NCI-H748 (cell line): ENCODE measurements around the gene PHYHIPL.

Experiments
- DNase-seq: peaks from one replicate; lab custom pipeline; 2025; ENCODE audit not compliant: unreplicated experiment; lab: John Stamatoyannopoulos, UW

PHYHIPL gene

DNA sequence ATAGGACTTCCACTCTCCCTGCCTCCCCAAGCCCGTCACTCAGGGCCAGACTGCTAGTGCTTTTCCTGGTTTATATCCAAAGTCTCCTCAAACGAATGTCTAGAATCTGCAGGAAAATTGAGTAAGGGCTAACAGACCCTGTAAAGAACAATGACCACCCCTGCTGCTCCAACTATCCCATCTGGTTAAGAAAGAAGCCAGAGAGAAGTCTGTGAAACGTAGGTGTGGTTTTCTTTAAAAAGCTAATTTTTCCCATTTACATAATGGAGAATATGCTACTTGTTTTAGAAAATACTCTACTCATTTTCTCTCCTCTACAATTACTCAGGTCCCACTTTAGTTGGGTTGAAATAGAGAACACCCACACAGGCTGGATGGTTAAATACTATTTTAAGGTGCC, 113.4 kb downstream of the PHYHIPL start:
- DNase-seq, result no peak

DNA sequence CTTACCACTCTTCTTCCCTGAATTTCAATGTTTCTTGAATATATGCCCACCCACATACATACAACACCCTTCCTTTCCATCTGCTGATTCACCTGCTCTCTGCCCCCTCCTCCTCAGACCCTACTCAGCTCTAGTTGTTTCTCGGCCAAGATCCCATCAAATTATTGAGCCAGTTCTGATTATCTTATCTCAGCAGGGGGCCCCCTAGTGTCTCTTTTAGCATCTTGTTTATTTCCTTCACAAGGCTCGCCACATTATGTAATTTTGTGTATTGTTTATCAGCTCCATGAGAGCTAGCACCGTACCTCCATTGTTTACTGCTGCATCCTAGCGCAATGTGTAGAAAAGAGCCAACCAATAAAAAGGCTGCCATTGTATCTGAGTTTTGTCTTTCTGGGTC, 114.0 kb downstream of the PHYHIPL start:
- DNase-seq, result no peak
